HEK293 (cell line): ENCODE results near the gene FAM168A.

Source experiments
- CTCF ChIA-PET: fragments of 350-600 bp; formaldehyde crosslinking; extraction: SDS; loops from one replicate; lab custom pipeline; 2021; ENCODE audit warnings: antibody characterized with exemption; lab: Yijun Ruan, JAX
- POLR2A ChIA-PET: fragments of 300-600 bp; formaldehyde crosslinking; extraction: SDS; loops from one replicate; lab custom pipeline; 2020; ENCODE audit warnings: antibody characterized with exemption, inconsistent platforms; lab: Yijun Ruan, JAX
- H3K27ac ChIP-seq: fragments of 200-500 bp; sonication (Bioruptor generic); 2 replicates; pipeline ENCODE4 v1.5.1; 2014; ENCODE audit warnings: low read depth, low read length, control low read depth, inconsistent platforms; ENCODE audit errors: extremely low read depth
- H3K36me3 ChIP-seq, 2 experiments: fragments of 200-500 bp in 1 of 2; sonication (Bioruptor generic) in 1 of 2; 1 replicate in 1 of 2; 2 replicates in 1 of 2; pipeline ENCODE4 v1.5.1; 2014 to 2017; ENCODE audit warnings: inconsistent platforms in 2 of 2, low read length in 2 of 2; ENCODE audit not compliant: control insufficient read depth in 2 of 2, insufficient read depth in 1 of 2
- H3K4me1 ChIP-seq: fragments of 200-500 bp; sonication (Bioruptor generic); 2 replicates; pipeline ENCODE4 v1.5.1; 2014; ENCODE audit warnings: mild to moderate bottlenecking, low read length, inconsistent platforms; ENCODE audit not compliant: control insufficient read depth, insufficient read depth
- H3K4me3 ChIP-seq: 2 replicates; pipeline ENCODE4 v1.5.1; 2011; ENCODE audit warnings: low read depth, mild to moderate bottlenecking, control low read depth, low read length, moderate library complexity
- H3K9me3 ChIP-seq: fragments of 200-500 bp; sonication (Bioruptor generic); 2 replicates; pipeline ENCODE4 v1.5.1; 2014; ENCODE audit warnings: low read depth, low read length, inconsistent platforms; ENCODE audit not compliant: control insufficient read depth, insufficient read depth
- BCL11B ChIP-seq: fragments of 450-650 bp; formaldehyde crosslinking; IDR thresholded peaks from 2 replicates; pipeline ENCODE4 v1.5.1; 2016; ENCODE audit warnings: low read depth, missing biosample characterization, missing genetic modification characterization
- PRDM2 ChIP-seq: fragments of 450-650 bp; formaldehyde crosslinking; IDR thresholded peaks from 2 replicates; pipeline ENCODE4 v1.5.1; 2016; ENCODE audit warnings: missing biosample characterization, missing genetic modification characterization, borderline replicate concordance
- RBAK ChIP-seq: fragments of 450-650 bp; formaldehyde crosslinking; IDR thresholded peaks from 2 replicates; pipeline ENCODE4 v1.5.1; 2016; ENCODE audit warnings: missing biosample characterization, missing genetic modification characterization
- SP2 ChIP-seq: fragments of 450-650 bp; formaldehyde crosslinking; IDR thresholded peaks from 2 replicates; pipeline ENCODE4 v1.5.1; 2016; ENCODE audit warnings: missing biosample characterization, missing genetic modification characterization
- SP7 ChIP-seq: fragments of 450-650 bp; formaldehyde crosslinking; IDR thresholded peaks from 2 replicates; pipeline ENCODE4 v1.5.1; 2016; ENCODE audit warnings: missing biosample characterization, missing genetic modification characterization
- TRIM28 ChIP-seq: IDR thresholded peaks from 2 replicates; pipeline ENCODE4 v1.6.1; 2011; ENCODE audit warnings: low read length, control low read depth, borderline replicate concordance
- YY1 ChIP-seq: fragments of 450-650 bp; formaldehyde crosslinking; IDR thresholded peaks from 2 replicates; pipeline ENCODE4 v1.5.1; 2018; ENCODE audit warnings: missing biosample characterization, missing genetic modification characterization
- ZBTB20 ChIP-seq: fragments of 450-650 bp; formaldehyde crosslinking; IDR thresholded peaks from 2 replicates; pipeline ENCODE4 v1.5.1; 2016; ENCODE audit warnings: missing biosample characterization, missing genetic modification characterization
- ZNF175 ChIP-seq: fragments of 450-650 bp; formaldehyde crosslinking; IDR thresholded peaks from 2 replicates; pipeline ENCODE4 v1.5.1; 2016; ENCODE audit warnings: missing biosample characterization, missing genetic modification characterization
- ZNF23 ChIP-seq: fragments of 450-650 bp; formaldehyde crosslinking; IDR thresholded peaks from 2 replicates; pipeline ENCODE4 v1.5.1; 2016; ENCODE audit warnings: missing biosample characterization, missing genetic modification characterization, borderline replicate concordance
- ZNF280D ChIP-seq: fragments of 450-650 bp; formaldehyde crosslinking; IDR thresholded peaks from 2 replicates; pipeline ENCODE4 v1.5.1; 2016; ENCODE audit warnings: missing biosample characterization, missing genetic modification characterization
- ZNF394 ChIP-seq: fragments of 450-650 bp; formaldehyde crosslinking; IDR thresholded peaks from 2 replicates; pipeline ENCODE4 v1.5.1; 2016; ENCODE audit warnings: missing biosample characterization, missing genetic modification characterization, mild to moderate bottlenecking, moderate library complexity, borderline replicate concordance
- ZNF423 ChIP-seq: fragments of 450-650 bp; formaldehyde crosslinking; IDR thresholded peaks from 2 replicates; pipeline ENCODE4 v1.5.1; 2016; ENCODE audit warnings: missing biosample characterization, missing genetic modification characterization
- ZNF514 ChIP-seq: fragments of 450-650 bp; formaldehyde crosslinking; IDR thresholded peaks from 2 replicates; pipeline ENCODE4 v1.5.1; 2016; ENCODE audit warnings: missing biosample characterization, missing genetic modification characterization
- ZNF521 ChIP-seq: fragments of 450-650 bp; formaldehyde crosslinking; IDR thresholded peaks from 2 replicates; pipeline ENCODE4 v1.5.1; 2017; ENCODE audit warnings: missing biosample characterization, mild to moderate bottlenecking, missing genetic modification characterization
- ZNF623 ChIP-seq: fragments of 450-650 bp; formaldehyde crosslinking; IDR thresholded peaks from 2 replicates; pipeline ENCODE4 v1.5.1; 2016; ENCODE audit warnings: missing biosample characterization, missing genetic modification characterization
- ZNF658 ChIP-seq: fragments of 450-650 bp; formaldehyde crosslinking; IDR thresholded peaks from 2 replicates; pipeline ENCODE4; 2016; ENCODE audit warnings: missing biosample characterization, missing genetic modification characterization
- ZNF692 ChIP-seq: fragments of 450-650 bp; formaldehyde crosslinking; IDR thresholded peaks from 2 replicates; pipeline ENCODE4 v1.5.1; 2016; ENCODE audit warnings: missing biosample characterization, missing genetic modification characterization
- ZNF768 ChIP-seq: fragments of 450-650 bp; formaldehyde crosslinking; IDR thresholded peaks from 2 replicates; pipeline ENCODE4 v1.5.1; 2018; ENCODE audit warnings: missing biosample characterization, mild to moderate bottlenecking, missing genetic modification characterization
- ZXDB ChIP-seq: fragments of 450-650 bp; formaldehyde crosslinking; IDR thresholded peaks from 2 replicates; pipeline ENCODE4 v1.5.1; 2016; ENCODE audit warnings: missing biosample characterization, missing genetic modification characterization

FAM168A gene

GRCh38 chr11:73355109-73355508 lies 242.8 kb downstream of the FAM168A start:
- Histone ChIP-seq H3K9me3 (no peaks in the 10 kb centered on the region), H3K4me1 (no peaks in the 10 kb centered on the region), H3K36me3 (peaks cover 0 to 19% of the 10 kb centered on the region in 2 experiments; a peak in 1 of 3 replicates), H3K27ac (no peak overlapping the region), H3K4me3 (no peak overlapping the region)
- CTCF ChIA-PET = interaction anchor here (0.6 to 1.9 kb wide), 5 partner anchors 12 to 305 kb away, joined by 5 to 7 read pairs (median 5); no protein-coding TSS in a partner anchor
- no peak for TF ChIP-seq TRIM28
- TF ChIP-seq ZBTB20 (tag by site-specific recombination) = no peak
- TF ChIP-seq BCL11B (tag by site-specific recombination) = no peak
- no peak for TF ChIP-seq ZXDB
- TF ChIP-seq SP7 (tag by site-specific recombination) = no peak
- TF ChIP-seq SP2 (tag by site-specific recombination) = no peak
- TF ChIP-seq ZNF521 (tag by site-specific recombination) = no peak
- TF ChIP-seq PRDM2 = no peak
- TF ChIP-seq ZNF175 = no peak
- POLR2A ChIA-PET = no interaction called here

GRCh38 chr11:73353422-73353821 lies 244.5 kb downstream of the FAM168A start:
- no peaks in the 10 kb centered on the region for H3K4me1 ChIP-seq
- H3K27ac ChIP-seq = no peak overlapping the region
- no peak overlapping the region for H3K4me3 ChIP-seq
- H3K36me3 ChIP-seq = peaks cover 0 to 6% of the 10 kb centered on the region in 2 experiments; a peak in 1 of 3 replicates
- ChIA-PET CTCF (interaction anchor here (4.6 to 6.4 kb wide), 3 partner anchors 33 to 308 kb away, joined by 61 to 95 read pairs (median 64); no protein-coding TSS in a partner anchor), POLR2A (no interaction called here)
- no peaks in the 10 kb centered on the region for H3K9me3 ChIP-seq
- TF ChIP-seq ZNF394 (tag by site-specific recombination) = no peak
- TF ChIP-seq ZNF658 (tag by site-specific recombination) = no peak
- no peak for TF ChIP-seq YY1 (tag by site-specific recombination)
- no peak for TF ChIP-seq ZNF692 (tag by site-specific recombination)
- no peak for TF ChIP-seq ZNF423 (tag by site-specific recombination)
- no peak for TF ChIP-seq ZNF768 (tag by site-specific recombination)
- no peak for TF ChIP-seq RBAK
- TF ChIP-seq ZNF23 (tag by site-specific recombination) = no peak
- no peak for TF ChIP-seq ZNF514
- TF ChIP-seq ZNF280D (tag by site-specific recombination) = no peak
- no peak for TF ChIP-seq ZNF623 (tag by site-specific recombination)
